ENCODE measurements around the gene CLEC2L. TPM values are rescaled to one million over a fixed set of nuclear protein-coding genes. Genes with fewer than 3 reads are reported as not detected.

CLEC2L gene
- total RNA-seq, 4 donors from 2014 or later: not detected

- no peak overlapping the region for H3K27ac ChIP-seq (replicated peaks in 1 of 4)
- no peaks in the 10 kb centered on the region for H3K9me3 ChIP-seq
- no peak for DNase-seq (ENCODE audit: extremely low spot score)
- H3K36me3 ChIP-seq: peaks cover 22 to 77% (median 45%) of the 10 kb centered on the region in 4 donors
- TF ChIP-seq EP300 (IDR thresholded peaks at IDR 0.05) (no peak), CTCF (IDR thresholded peaks at IDR 0.05) (peak; percentile 7 to 18 (median 12))
- WGBS: 69% methylated on average over 5 of the region's 8 CpGs
- H3K4me1 ChIP-seq: peaks cover 0 to 10% (median 1%) of the 10 kb centered on the region in 4 donors
- intact Hi-C loops (cut with DNase I): loop anchor here (5.0 kb wide), 1 partner anchor 68 kb away; no protein-coding TSS in a partner anchor
- no peak overlapping the region for H3K4me3 ChIP-seq
- H3K27me3 ChIP-seq: no peaks in the 10 kb centered on the region
Measured at GRCh38 chr7:139570119-139570518, 46.6 kb downstream of the CLEC2L start.

GRCh38 chr7:139570626-139571025 lies 47.1 kb downstream of the CLEC2L start:
- no peak for DNase-seq (ENCODE audit: extremely low spot score)
- no peak overlapping the region for H3K4me3 ChIP-seq
- intact Hi-C loops (cut with DNase I): loop anchor here (5.0 kb wide), 1 partner anchor 68 kb away; no protein-coding TSS in a partner anchor
- peaks cover 22 to 82% (median 50%) of the 10 kb centered on the region in 4 donors for H3K36me3 ChIP-seq
- H3K27me3 ChIP-seq: no peaks in the 10 kb centered on the region
- H3K27ac ChIP-seq (replicated peaks in 1 of 4): no peak overlapping the region
- no peaks in the 10 kb centered on the region for H3K9me3 ChIP-seq
- peaks cover 0 to 10% (median 2%) of the 10 kb centered on the region in 4 donors for H3K4me1 ChIP-seq
- TF ChIP-seq POLR2AphosphoS5 (IDR thresholded peaks at IDR 0.05) (no peak), POLR2A (IDR thresholded peaks at IDR 0.05; ENCODE audit: low read depth) (no peak)
- 95% methylated on average over 5 of the region's 5 CpGs for WGBS

- no peak for DNase-seq (ENCODE audit: extremely low spot score)
Measured at GRCh38 chr7:139571190-139571589, 47.7 kb downstream of the CLEC2L start.

GRCh38 chr7:139571651-139572050 lies 48.2 kb downstream of the CLEC2L start:
- Histone ChIP-seq H3K27me3 (no peaks in the 10 kb centered on the region), H3K4me1 (peaks cover 0 to 10% (median 2%) of the 10 kb centered on the region in 4 donors), H3K4me3 (no peak overlapping the region), H3K36me3 (peaks cover 22 to 92% (median 60%) of the 10 kb centered on the region in 4 donors), H3K9me3 (no peaks in the 10 kb centered on the region), H3K27ac (replicated peaks in 1 of 4) (no peak overlapping the region)
- 97% methylated on average over 20 of the region's 20 CpGs for WGBS
- TF ChIP-seq EP300 (IDR thresholded peaks at IDR 0.05) (no peak), POLR2A (IDR thresholded peaks at IDR 0.05; ENCODE audit: low read depth) (no peak), CTCF (IDR thresholded peaks at IDR 0.05) (no peak), POLR2AphosphoS5 (IDR thresholded peaks at IDR 0.05) (no peak)
- no peak for DNase-seq (ENCODE audit: extremely low spot score)
- intact Hi-C loops (cut with DNase I): loop anchor here (5.0 kb wide), 1 partner anchor 69 kb away; no protein-coding TSS in a partner anchor

More at GRCh38 chr7:139571190-139571589, 47.7 kb downstream of the CLEC2L start:
- H3K4me1 ChIP-seq: peaks cover 0 to 10% (median 2%) of the 10 kb centered on the region in 4 donors
- no peaks in the 10 kb centered on the region for H3K27me3 ChIP-seq
- TF ChIP-seq POLR2A (IDR thresholded peaks at IDR 0.05; ENCODE audit: low read depth): no peak
- no peak for TF ChIP-seq CTCF (IDR thresholded peaks at IDR 0.05)
- TF ChIP-seq EP300 (IDR thresholded peaks at IDR 0.05): no peak
- TF ChIP-seq POLR2AphosphoS5 (IDR thresholded peaks at IDR 0.05): no peak
- no peak overlapping the region for H3K4me3 ChIP-seq
- intact Hi-C loops (cut with DNase I): loop anchor here (5.0 kb wide), 1 partner anchor 69 kb away; no protein-coding TSS in a partner anchor
- H3K9me3 ChIP-seq: no peaks in the 10 kb centered on the region
- no peak overlapping the region for H3K27ac ChIP-seq (replicated peaks in 1 of 4)
- WGBS: 88% methylated on average over 20 of the region's 20 CpGs
- peaks cover 22 to 88% (median 55%) of the 10 kb centered on the region in 4 donors for H3K36me3 ChIP-seq

- no peak for DNase-seq (ENCODE audit: extremely low spot score)
- TF ChIP-seq CTCF (IDR thresholded peaks at IDR 0.05) (no peak), POLR2A (IDR thresholded peaks at IDR 0.05; ENCODE audit: low read depth) (no peak), POLR2AphosphoS5 (IDR thresholded peaks at IDR 0.05) (no peak), EP300 (IDR thresholded peaks at IDR 0.05) (no peak)
- Histone ChIP-seq H3K4me1 (peaks cover 0 to 10% (median 2%) of the 10 kb centered on the region in 4 donors), H3K36me3 (peaks cover 22 to 90% (median 63%) of the 10 kb centered on the region in 4 donors), H3K9me3 (no peaks in the 10 kb centered on the region), H3K4me3 (no peak overlapping the region), H3K27me3 (no peaks in the 10 kb centered on the region), H3K27ac (replicated peaks in 1 of 4) (no peak overlapping the region)
- 94% methylated on average over 15 of the region's 15 CpGs for WGBS
- intact Hi-C loops (cut with DNase I): loop anchor here (5.0 kb wide), 1 partner anchor 70 kb away; no protein-coding TSS in a partner anchor
Measured at GRCh38 chr7:139572071-139572470, 48.6 kb downstream of the CLEC2L start.
